Measurements from ENCODE around the gene PCDH8.

Gene PCDH8

GRCh38 chr13:52891706-52892105 is 43.3 kb upstream of the PCDH8 start:
- Histone ChIP-seq H3K27ac (no peak overlapping the region), H3K9me3 (no peaks in the 10 kb centered on the region), H3K4me3 (ENCODE audit: low read depth in 1 of 2, low read length in 1 of 2) (no peak overlapping the region), H3K4me1 (ENCODE audit: control insufficient read depth in 1 of 2, insufficient read depth in 1 of 2, low read depth in 1 of 2, low read length in 1 of 2) (no peaks in the 10 kb centered on the region), H3K36me3 (no peaks in the 10 kb centered on the region), H3K27me3 (peaks cover 74% of the 10 kb centered on the region)
- no peak for TF ChIP-seq CTCF (IDR thresholded peaks at IDR 0.05)

- H3K27ac ChIP-seq, result no peak overlapping the region
Observed at GRCh38 chr13:52887165-52887564, 38.7 kb upstream of the PCDH8 start.

GRCh38 chr13:52885141-52885540 is 36.7 kb upstream of the PCDH8 start:
- Histone ChIP-seq H3K27ac (no peak overlapping the region), H3K27me3 (peaks cover 80% of the 10 kb centered on the region), H3K4me1 (ENCODE audit: control insufficient read depth in 1 of 2, insufficient read depth in 1 of 2, low read depth in 1 of 2, low read length in 1 of 2) (no peaks in the 10 kb centered on the region), H3K4me3 (ENCODE audit: low read depth in 1 of 2, low read length in 1 of 2) (no peak overlapping the region), H3K9me3 (no peaks in the 10 kb centered on the region), H3K36me3 (no peaks in the 10 kb centered on the region)
- TF ChIP-seq CTCF (IDR thresholded peaks at IDR 0.05), result no peak

More at GRCh38 chr13:52887165-52887564, 38.7 kb upstream of the PCDH8 start:
- no peak overlapping the region for H3K4me3 ChIP-seq (ENCODE audit: low read depth in 1 of 2, low read length in 1 of 2)
- H3K36me3 ChIP-seq, result no peaks in the 10 kb centered on the region
- no peak for TF ChIP-seq CTCF (IDR thresholded peaks at IDR 0.05)
- H3K4me1 ChIP-seq (ENCODE audit: control insufficient read depth in 1 of 2, insufficient read depth in 1 of 2, low read depth in 1 of 2, low read length in 1 of 2), result no peaks in the 10 kb centered on the region
- H3K9me3 ChIP-seq, result no peaks in the 10 kb centered on the region
- peaks cover 81% of the 10 kb centered on the region for H3K27me3 ChIP-seq

- Histone ChIP-seq H3K36me3 (no peaks in the 10 kb centered on the region), H3K27me3 (peaks cover 86% of the 10 kb centered on the region), H3K9me3 (no peaks in the 10 kb centered on the region), H3K4me1 (ENCODE audit: control insufficient read depth in 1 of 2, insufficient read depth in 1 of 2, low read depth in 1 of 2, low read length in 1 of 2) (no peaks in the 10 kb centered on the region), H3K27ac (no peak overlapping the region), H3K4me3 (ENCODE audit: low read depth in 1 of 2, low read length in 1 of 2) (no peak overlapping the region)
- TF ChIP-seq CTCF (IDR thresholded peaks at IDR 0.05), result no peak
Observed at GRCh38 chr13:52884429-52885010, 36.1 kb upstream of the PCDH8 start.

- TF ChIP-seq CTCF (IDR thresholded peaks at IDR 0.05), result no peak
- H3K27ac ChIP-seq, result no peak overlapping the region
- no peaks in the 10 kb centered on the region for H3K36me3 ChIP-seq
- peaks cover 88% of the 10 kb centered on the region for H3K27me3 ChIP-seq
- no peaks in the 10 kb centered on the region for H3K9me3 ChIP-seq
- H3K4me1 ChIP-seq (ENCODE audit: control insufficient read depth in 1 of 2, insufficient read depth in 1 of 2, low read depth in 1 of 2, low read length in 1 of 2), result no peaks in the 10 kb centered on the region
- no peak overlapping the region for H3K4me3 ChIP-seq (ENCODE audit: low read depth in 1 of 2, low read length in 1 of 2)
Observed at GRCh38 chr13:52882785-52883184, 34.3 kb upstream of the PCDH8 start.
